ENCODE measurements around the gene PHEX. TPM values are rescaled to one million over a fixed set of nuclear protein-coding genes. Genes with fewer than 3 reads are reported as not detected.

The PHEX gene
- total and polyA plus RNA-seq, 7 donors, result 0.16 to 0.83 (median 0.71) TPM; not detected in 2

- no peak for TF ChIP-seq POLR2AphosphoS5 (IDR thresholded peaks at IDR 0.05)
- TF ChIP-seq POLR2A (IDR thresholded peaks at IDR 0.05), result no peak
- TF ChIP-seq, protein P1, sequence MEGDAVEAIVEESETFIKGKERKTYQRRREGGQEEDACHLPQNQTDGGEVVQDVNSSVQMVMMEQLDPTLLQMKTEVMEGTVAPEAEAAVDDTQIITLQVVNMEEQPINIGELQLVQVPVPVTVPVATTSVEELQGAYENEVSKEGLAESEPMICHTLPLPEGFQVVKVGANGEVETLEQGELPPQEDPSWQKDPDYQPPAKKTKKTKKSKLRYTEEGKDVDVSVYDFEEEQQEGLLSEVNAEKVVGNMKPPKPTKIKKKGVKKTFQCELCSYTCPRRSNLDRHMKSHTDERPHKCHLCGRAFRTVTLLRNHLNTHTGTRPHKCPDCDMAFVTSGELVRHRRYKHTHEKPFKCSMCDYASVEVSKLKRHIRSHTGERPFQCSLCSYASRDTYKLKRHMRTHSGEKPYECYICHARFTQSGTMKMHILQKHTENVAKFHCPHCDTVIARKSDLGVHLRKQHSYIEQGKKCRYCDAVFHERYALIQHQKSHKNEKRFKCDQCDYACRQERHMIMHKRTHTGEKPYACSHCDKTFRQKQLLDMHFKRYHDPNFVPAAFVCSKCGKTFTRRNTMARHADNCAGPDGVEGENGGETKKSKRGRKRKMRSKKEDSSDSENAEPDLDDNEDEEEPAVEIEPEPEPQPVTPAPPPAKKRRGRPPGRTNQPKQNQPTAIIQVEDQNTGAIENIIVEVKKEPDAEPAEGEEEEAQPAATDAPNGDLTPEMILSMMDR (IDR thresholded peaks at IDR 0.05), result no peak
- TF ChIP-seq EP300 (IDR thresholded peaks at IDR 0.05), result no peak
- no peak for DNase-seq
- Histone ChIP-seq H3K9me3 (no peaks in the 10 kb centered on the region), H3K4me1 (peaks cover 0 to 4% (median 0%) of the 10 kb centered on the region in 4 donors), H3K4me3 (no peak overlapping the region), H3K27me3 (no peaks in the 10 kb centered on the region), H3K27ac (peak overlapping the region in 1 of 4 donors; percentile 8), H3K36me3 (no peaks in the 10 kb centered on the region)
- intact Hi-C loops (cut with DNase I), result no loop called here
- WGBS, 2 donors, result 88 to 95% methylated on average over 1 of the region's 1 CpG
Measured at GRCh38 chrX:22097012-22097694, 65.0 kb downstream of the PHEX start.

GRCh38 chrX:22105231-22105630 lies 73.1 kb downstream of the PHEX start:
- 90 to 91% methylated on average over 6 of the region's 6 CpGs for WGBS, 2 donors
- Histone ChIP-seq H3K4me1 (no peaks in the 10 kb centered on the region), H3K27ac (peak overlapping the region in 1 of 4 donors; percentile 5), H3K36me3 (no peaks in the 10 kb centered on the region), H3K9me3 (no peaks in the 10 kb centered on the region), H3K4me3 (no peak overlapping the region), H3K27me3 (no peaks in the 10 kb centered on the region)
- no peak for DNase-seq
- TF ChIP-seq POLR2A (IDR thresholded peaks at IDR 0.05), result no peak
- TF ChIP-seq, protein P1 (IDR thresholded peaks at IDR 0.05), result no peak
- no peak for TF ChIP-seq POLR2AphosphoS5 (IDR thresholded peaks at IDR 0.05)
- no peak for TF ChIP-seq EP300 (IDR thresholded peaks at IDR 0.05)
- intact Hi-C loops (cut with DNase I), result no loop called here

- WGBS, 2 donors, result 91 to 94% methylated on average over 2 of the region's 2 CpGs
- Histone ChIP-seq H3K9me3 (no peaks in the 10 kb centered on the region), H3K27ac (no peak overlapping the region)
Measured at GRCh38 chrX:22105971-22106370, 73.8 kb downstream of the PHEX start.

GRCh38 chrX:22109442-22109841 lies 77.3 kb downstream of the PHEX start:
- H3K4me1 ChIP-seq, result peaks cover 0 to 5% (median 1%) of the 10 kb centered on the region in 4 donors
- intact Hi-C loops (cut with DNase I), result no loop called here
- H3K36me3 ChIP-seq, result no peaks in the 10 kb centered on the region
- no peak for DNase-seq
- 92 to 100% methylated on average over 1 of the region's 1 CpG for WGBS, 2 donors
- TF ChIP-seq POLR2A (IDR thresholded peaks at IDR 0.05) (no peak), POLR2AphosphoS5 (IDR thresholded peaks at IDR 0.05) (no peak), EP300 (IDR thresholded peaks at IDR 0.05) (no peak)
- TF ChIP-seq, protein P1 (IDR thresholded peaks at IDR 0.05), result no peak
- H3K9me3 ChIP-seq, result no peaks in the 10 kb centered on the region
- H3K27me3 ChIP-seq, result no peaks in the 10 kb centered on the region
- no peak overlapping the region for H3K27ac ChIP-seq
- no peak overlapping the region for H3K4me3 ChIP-seq

More at GRCh38 chrX:22105971-22106370, 73.8 kb downstream of the PHEX start:
- intact Hi-C loops (cut with DNase I), result no loop called here
- TF ChIP-seq, protein P1 (IDR thresholded peaks at IDR 0.05), result no peak
- TF ChIP-seq EP300 (IDR thresholded peaks at IDR 0.05) (no peak), POLR2AphosphoS5 (IDR thresholded peaks at IDR 0.05) (no peak), POLR2A (IDR thresholded peaks at IDR 0.05) (no peak)
- Histone ChIP-seq H3K27me3 (no peaks in the 10 kb centered on the region), H3K4me1 (no peaks in the 10 kb centered on the region), H3K4me3 (no peak overlapping the region), H3K36me3 (no peaks in the 10 kb centered on the region)
- DNase-seq, result no peak

All from sigmoid colon (tissue), 7 donors.